Caco-2 (cell line): ENCODE measurements around the gene OR10A3. TPM values are rescaled to one million over a fixed set of nuclear protein-coding genes. Genes with fewer than 3 reads are reported as not detected.

ENCODE experiments used
- BruUV-seq: library from RNA; stranded (reverse); fragments of 400-500 nt; replicated peaks from 2 replicates; lab custom pipeline; 2021; lab: Mats Ljungman, UMichigan
- CTCF ChIA-PET: fragments of 300-600 bp; sonication (Branson Sonifier 250); formaldehyde crosslinking; loops from one replicate; lab custom pipeline; 2022; ENCODE audit warnings: antibody characterized with exemption; lab: Charles Lee
- POLR2A ChIA-PET: fragments of 300-600 bp; sonication (Branson Sonifier 250); formaldehyde crosslinking; loops from one replicate; lab custom pipeline; 2022; ENCODE audit warnings: antibody characterized with exemption; lab: Charles Lee
- DNase-seq, 2 experiments: peaks; one replicate each; pipeline versions ENCODE4 v3.0.0 to v3.0.0-alpha.2; 2020 to 2022
- H3K27me3 ChIP-seq: replicated peaks from 2 replicates; pipeline ENCODE4 v1.6.0; 2011; ENCODE audit warnings: low read length; ENCODE audit not compliant: control insufficient read depth, insufficient read depth
- H3K36me3 ChIP-seq: 2 replicates; pipeline ENCODE4 v1.5.1; 2011; ENCODE audit warnings: low read length; ENCODE audit not compliant: control insufficient read depth, insufficient read depth
- H3K4me1 ChIP-seq: fragments of 250-450 bp; sonication (Bioruptor Pico); 2 replicates; pipeline ENCODE4 v1.5.1; 2020; ENCODE audit warnings: mild to moderate bottlenecking
- H3K4me3 ChIP-seq: 2 replicates; pipeline ENCODE4 v1.5.1; 2011; ENCODE audit warnings: low read depth, mild to moderate bottlenecking, control low read depth, low read length
- H3K9me3 ChIP-seq: fragments of 250-450 bp; sonication (Bioruptor Pico); 2 replicates; pipeline ENCODE4 v1.5.1; 2020; ENCODE audit warnings: mild to moderate bottlenecking, moderate library complexity
- H3K27ac Mint-ChIP-seq: one replicate; pipeline ENCODE4 v1.8.0; 2022; ENCODE audit warnings: mixed read lengths; ENCODE audit not compliant: unreplicated experiment
- H3K27me3 Mint-ChIP-seq: one replicate; pipeline ENCODE4 v1.8.0; 2022; ENCODE audit warnings: mixed read lengths; ENCODE audit not compliant: insufficient read depth, unreplicated experiment
- H3K36me3 Mint-ChIP-seq: one replicate; pipeline ENCODE4 v1.8.0; 2022; ENCODE audit warnings: mild to moderate bottlenecking, mixed read lengths; ENCODE audit not compliant: insufficient read depth, unreplicated experiment
- H3K4me1 Mint-ChIP-seq: one replicate; pipeline ENCODE4 v1.8.0; 2022; ENCODE audit warnings: low read depth, mixed read lengths; ENCODE audit not compliant: unreplicated experiment
- H3K4me3 Mint-ChIP-seq: one replicate; pipeline ENCODE4 v1.8.0; 2022; ENCODE audit warnings: mild to moderate bottlenecking, moderate library complexity, mixed read lengths; ENCODE audit not compliant: unreplicated experiment
- H3K9me3 Mint-ChIP-seq: one replicate; pipeline ENCODE4 v1.8.0; 2022; ENCODE audit warnings: mixed read lengths; ENCODE audit not compliant: unreplicated experiment
- intact Hi-C: fragments of 100-400 bp; cut with micrococcal nuclease; formaldehyde crosslinking; loops from one replicate; pipeline ENCODE4 v1.10.0; 2022; ENCODE audit not compliant: unreplicated experiment
- total RNA-seq: library from RNA; stranded (reverse); gene quantifications from 2 replicates; pipeline ENCODE4 v1.2.3, GENCODE V29; 2022
- TF ChIP-seq, protein P1 (sequence below), 2 experiments: fragments of 200-600 bp in 1 of 2; IDR thresholded peaks; 1 replicate in 1 of 2; 2 replicates in 1 of 2; pipeline versions ENCODE4 v1.5.1 to v1.8.0; 2011 to 2022; ENCODE audit warnings: antibody characterized with exemption in 1 of 2, control low read depth in 1 of 2, inconsistent platforms in 1 of 2, low read depth in 1 of 2, low read length in 1 of 2, mild to moderate bottlenecking in 1 of 2, moderate library complexity in 1 of 2; ENCODE audit not compliant: insufficient read depth in 1 of 2, severe bottlenecking in 1 of 2, unreplicated experiment in 1 of 2

Gene OR10A3
- total RNA-seq, 1 experiment from 2014 or later = not detected

DNA sequence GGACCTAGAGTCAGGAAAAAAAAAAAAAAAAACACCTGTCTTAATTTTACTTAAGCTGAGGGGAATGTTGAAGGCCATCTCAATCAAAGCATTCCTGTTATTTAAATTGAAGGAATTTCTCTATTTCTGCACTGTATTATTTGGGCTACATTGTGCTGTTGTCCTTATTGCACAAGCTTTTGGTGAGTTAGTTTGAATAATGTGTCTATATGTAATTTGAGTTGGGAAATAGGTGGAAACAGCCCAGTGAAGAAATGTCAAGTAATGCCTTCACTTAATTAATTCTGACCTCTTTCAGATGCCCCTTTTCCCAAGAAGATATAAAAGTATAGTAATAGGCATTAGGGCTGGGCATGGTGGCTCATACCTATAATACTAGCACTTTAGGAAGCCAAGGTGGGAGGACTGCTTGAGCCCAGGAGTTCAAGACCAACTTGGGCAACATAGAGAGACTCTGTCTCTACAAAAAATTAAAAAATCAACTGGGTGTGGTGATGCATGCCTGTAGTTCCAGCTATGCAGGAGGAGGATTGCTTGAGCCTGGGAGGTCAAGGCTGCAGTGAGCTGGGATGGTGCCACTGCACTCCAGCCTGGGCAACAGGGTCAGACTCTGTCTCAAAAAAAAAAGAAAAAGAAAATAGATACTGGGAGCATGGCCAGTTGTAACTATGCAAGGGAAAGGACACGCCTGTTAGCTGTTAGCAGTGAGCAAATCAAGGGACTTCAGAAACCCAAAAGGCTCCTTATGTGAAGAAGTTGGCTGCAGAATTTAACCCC lies 45.3 kb downstream of the OR10A3 start:
- Mint-ChIP-seq H3K4me1 (no peaks in the 10 kb centered on the region), H3K4me3 (no peak overlapping the region), H3K27me3 (no peaks in the 10 kb centered on the region), H3K9me3 (peaks cover 10% of the 10 kb centered on the region), H3K27ac (no peak overlapping the region), H3K36me3 (peaks cover 10% of the 10 kb centered on the region)
- POLR2A ChIA-PET = no interaction called here
- TF ChIP-seq, protein P1, sequence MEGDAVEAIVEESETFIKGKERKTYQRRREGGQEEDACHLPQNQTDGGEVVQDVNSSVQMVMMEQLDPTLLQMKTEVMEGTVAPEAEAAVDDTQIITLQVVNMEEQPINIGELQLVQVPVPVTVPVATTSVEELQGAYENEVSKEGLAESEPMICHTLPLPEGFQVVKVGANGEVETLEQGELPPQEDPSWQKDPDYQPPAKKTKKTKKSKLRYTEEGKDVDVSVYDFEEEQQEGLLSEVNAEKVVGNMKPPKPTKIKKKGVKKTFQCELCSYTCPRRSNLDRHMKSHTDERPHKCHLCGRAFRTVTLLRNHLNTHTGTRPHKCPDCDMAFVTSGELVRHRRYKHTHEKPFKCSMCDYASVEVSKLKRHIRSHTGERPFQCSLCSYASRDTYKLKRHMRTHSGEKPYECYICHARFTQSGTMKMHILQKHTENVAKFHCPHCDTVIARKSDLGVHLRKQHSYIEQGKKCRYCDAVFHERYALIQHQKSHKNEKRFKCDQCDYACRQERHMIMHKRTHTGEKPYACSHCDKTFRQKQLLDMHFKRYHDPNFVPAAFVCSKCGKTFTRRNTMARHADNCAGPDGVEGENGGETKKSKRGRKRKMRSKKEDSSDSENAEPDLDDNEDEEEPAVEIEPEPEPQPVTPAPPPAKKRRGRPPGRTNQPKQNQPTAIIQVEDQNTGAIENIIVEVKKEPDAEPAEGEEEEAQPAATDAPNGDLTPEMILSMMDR (IDR thresholded peaks at IDR 0.05; ENCODE audit: insufficient read depth in 1 of 2, low read depth in 1 of 2, low read length in 1 of 2, severe bottlenecking in 1 of 2, unreplicated experiment in 1 of 2) = no peak
- Histone ChIP-seq H3K27me3 (no peaks in the 10 kb centered on the region), H3K4me3 (no peak overlapping the region), H3K36me3 (no peaks in the 10 kb centered on the region), H3K9me3 (peaks cover 11% of the 10 kb centered on the region; the same call in 1 of the 2 replicates), H3K4me1 (peaks cover 9% of the 10 kb centered on the region; the same call in 1 of the 2 replicates)
- intact Hi-C loops = no loop called here
- no peak for DNase-seq
- no TSS peak for BruUV-seq
- CTCF ChIA-PET = interaction anchor here (0.7 to 1.7 kb wide), 2 partner anchors 91 to 456 kb away, joined by 3 to 12 read pairs; partner anchors contain the start of gene EIF3F

DNA sequence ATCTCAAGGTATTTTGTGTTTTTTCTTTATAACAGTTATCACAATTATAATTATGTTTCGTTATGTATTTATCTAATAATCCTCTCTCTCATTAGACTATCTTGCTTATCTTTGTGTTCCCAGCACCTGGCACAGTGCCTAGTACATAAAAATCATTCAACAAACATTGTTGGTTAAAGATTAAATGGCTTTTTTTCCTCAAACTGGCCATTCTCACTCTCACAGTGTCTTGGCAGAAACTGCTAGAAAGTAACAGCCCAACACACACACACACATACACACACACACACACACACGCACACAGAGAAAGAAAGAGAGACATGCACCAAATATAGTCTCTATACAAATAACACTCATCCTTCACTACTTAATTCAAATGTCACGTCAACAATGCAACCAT lies 47.3 kb downstream of the OR10A3 start:
- peaks cover 2% of the 10 kb centered on the region; the same call in 1 of the 2 replicates for H3K9me3 ChIP-seq
- no peaks in the 10 kb centered on the region for H3K27me3 ChIP-seq
- no peaks in the 10 kb centered on the region for H3K27me3 Mint-ChIP-seq
- POLR2A ChIA-PET = no interaction called here
- no peak overlapping the region for H3K4me3 Mint-ChIP-seq
- H3K36me3 ChIP-seq = no peaks in the 10 kb centered on the region
- H3K4me1 Mint-ChIP-seq = no peaks in the 10 kb centered on the region
- H3K9me3 Mint-ChIP-seq = peaks cover 6% of the 10 kb centered on the region
- H3K36me3 Mint-ChIP-seq = no peaks in the 10 kb centered on the region
- no peak for DNase-seq
- no TSS peak for BruUV-seq
- H3K27ac Mint-ChIP-seq = no peak overlapping the region
- TF ChIP-seq, protein P1 (IDR thresholded peaks at IDR 0.05; ENCODE audit: insufficient read depth in 1 of 2, low read depth in 1 of 2, low read length in 1 of 2, severe bottlenecking in 1 of 2, unreplicated experiment in 1 of 2) = no peak
- H3K4me1 ChIP-seq = peaks cover 9% of the 10 kb centered on the region; the same call in 1 of the 2 replicates
- no peak overlapping the region for H3K4me3 ChIP-seq
- CTCF ChIA-PET = interaction anchor here (2.3 kb wide), 1 partner anchor 92 kb away, joined by 47 read pairs; the partner anchor contains the start of gene EIF3F
- intact Hi-C loops = no loop called here

DNA sequence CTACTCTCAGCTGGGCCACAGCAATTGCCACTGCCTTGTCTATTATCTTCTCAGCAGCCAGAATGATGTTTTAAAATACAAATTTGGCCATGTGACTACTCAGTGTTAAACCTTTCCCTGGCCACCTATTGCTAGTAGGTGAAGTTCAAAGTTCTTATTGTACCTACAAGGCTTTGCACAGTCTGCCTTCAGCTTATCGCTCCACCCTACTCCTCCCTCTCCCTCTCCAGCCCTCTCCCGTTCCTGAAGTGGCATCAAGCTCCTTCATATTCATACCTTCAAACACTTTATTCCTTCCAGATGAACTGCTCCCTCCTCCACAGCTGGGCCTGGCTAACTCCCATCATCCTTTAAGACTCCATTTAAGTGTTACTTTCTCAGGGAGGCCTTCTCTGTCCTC lies 47.7 kb downstream of the OR10A3 start:
- Mint-ChIP-seq H3K4me3 (no peak overlapping the region), H3K4me1 (no peaks in the 10 kb centered on the region), H3K9me3 (peaks cover 1% of the 10 kb centered on the region), H3K27me3 (no peaks in the 10 kb centered on the region), H3K27ac (no peak overlapping the region), H3K36me3 (no peaks in the 10 kb centered on the region)
- Histone ChIP-seq H3K27me3 (no peaks in the 10 kb centered on the region), H3K36me3 (no peaks in the 10 kb centered on the region), H3K9me3 (no peaks in the 10 kb centered on the region), H3K4me1 (peaks cover 9% of the 10 kb centered on the region; the same call in 1 of the 2 replicates), H3K4me3 (no peak overlapping the region)
- ChIA-PET CTCF (interaction anchor here (1.4 to 2.3 kb wide), 2 partner anchors 12 to 93 kb away, joined by 5 to 47 read pairs; partner anchors contain the start of gene EIF3F), POLR2A (interaction anchor here (1.4 kb wide), 1 partner anchor 93 kb away, joined by 7 read pairs; the partner anchor contains the start of gene EIF3F)
- DNase-seq = no peak
- BruUV-seq = no TSS peak
- TF ChIP-seq, protein P1 (IDR thresholded peaks at IDR 0.05; ENCODE audit: insufficient read depth in 1 of 2, low read depth in 1 of 2, low read length in 1 of 2, severe bottlenecking in 1 of 2, unreplicated experiment in 1 of 2) = no peak
- intact Hi-C loops = loop anchor here (1.0 kb wide), 1 partner anchor 94 kb away; the partner anchor contains the start of gene EIF3F
